ENCODE results near the gene NLRP10.

- TF ChIP-seq RORB (CRISPR knock-in tag; IDR thresholded peaks at IDR 0.05) (no peak), MXD4 (CRISPR knock-in tag; IDR thresholded peaks at IDR 0.05; ENCODE audit: borderline replicate concordance) (no peak), CTCF (IDR thresholded peaks at IDR 0.05) (no peak), ZBTB43 (CRISPR knock-in tag; IDR thresholded peaks at IDR 0.05) (no peak), STAT6 (CRISPR knock-in tag; conservative IDR thresholded peaks at IDR 0.05; ENCODE audit: low read depth) (no peak), ZNF396 (CRISPR knock-in tag; IDR thresholded peaks at IDR 0.05; ENCODE audit: borderline replicate concordance) (no peak), HMGXB4 (CRISPR knock-in tag; IDR thresholded peaks at IDR 0.05) (no peak), CDX4 (CRISPR knock-in tag; IDR thresholded peaks at IDR 0.05; ENCODE audit: borderline replicate concordance) (no peak), ZNF232 (CRISPR knock-in tag; IDR thresholded peaks at IDR 0.05) (no peak), SMAD3 (CRISPR knock-in tag; IDR thresholded peaks at IDR 0.05; ENCODE audit: borderline replicate concordance) (no peak), E2F1 (CRISPR knock-in tag; IDR thresholded peaks at IDR 0.05) (no peak), CBFB (CRISPR knock-in tag; IDR thresholded peaks at IDR 0.05; ENCODE audit: low read depth) (no peak), FOXK1 (CRISPR knock-in tag; IDR thresholded peaks at IDR 0.05) (no peak)
Measured at GRCh38 chr11:7981619-7982157, 16.4 kb upstream of the NLRP10 start.

All from WTC11 (cell line).